Endothelial cell (in vitro differentiated cells): Measurements from ENCODE around the gene TSPEAR. TPM values are rescaled to one million over a fixed set of nuclear protein-coding genes. Genes with fewer than 3 reads are reported as not detected.
"Not testable (repeated sequence)": the region's sequence is repeated elsewhere in the genome, so short reads cannot be mapped to it uniquely, and the experiment has no call there.

Source experiments
- DNase-seq: peaks from one replicate; pipeline ENCODE4 v3.0.0; 2021; ENCODE audit warnings: low spot score
- H3K27ac Mint-ChIP-seq: one replicate; pipeline ENCODE4 v1.8.0; 2021; ENCODE audit warnings: mixed read lengths, inconsistent platforms; ENCODE audit not compliant: unreplicated experiment
- H3K27me3 Mint-ChIP-seq: one replicate; pipeline ENCODE4 v1.8.0; 2021; ENCODE audit warnings: mild to moderate bottlenecking, moderate library complexity, mixed read lengths, inconsistent platforms; ENCODE audit not compliant: unreplicated experiment
- H3K36me3 Mint-ChIP-seq: one replicate; pipeline ENCODE4 v1.8.0; 2021; ENCODE audit warnings: mild to moderate bottlenecking, low read depth, mixed read lengths, inconsistent platforms; ENCODE audit not compliant: unreplicated experiment
- H3K4me1 Mint-ChIP-seq: one replicate; pipeline ENCODE4 v1.8.0; 2021; ENCODE audit warnings: mild to moderate bottlenecking, mixed read lengths, inconsistent platforms; ENCODE audit not compliant: unreplicated experiment
- H3K4me3 Mint-ChIP-seq: one replicate; pipeline ENCODE4 v1.8.0; 2021; ENCODE audit warnings: mild to moderate bottlenecking, mixed read lengths, inconsistent platforms; ENCODE audit not compliant: unreplicated experiment
- H3K9me3 Mint-ChIP-seq: one replicate; pipeline ENCODE4 v1.8.0; 2021; ENCODE audit warnings: mixed read lengths, inconsistent platforms; ENCODE audit not compliant: unreplicated experiment
- total RNA-seq: library from RNA; stranded (reverse); fragmentation: NEBNext Ultra II Directional; extraction: Animal tissue kit (Norgen Biotek cat#: 25700); gene quantifications from one replicate; pipeline ENCODE4 v1.2.1, GENCODE V29; 2021; ENCODE audit not compliant: unreplicated experiment
- TF ChIP-seq, protein P1 (sequence below): fragments of 200-600 bp; sonication (generic); IDR thresholded peaks from one replicate; pipeline ENCODE4 v1.5.0; 2021; ENCODE audit warnings: antibody characterized with exemption; ENCODE audit not compliant: unreplicated experiment

TSPEAR gene
- total RNA-seq, 1 donor from 2014 or later = not detected

GRCh38 chr21:44576025-44576420 lies 135.3 kb downstream of the TSPEAR start:
- H3K27me3 Mint-ChIP-seq = peaks cover 15% of the 10 kb centered on the region
- no peak overlapping the region for H3K4me3 Mint-ChIP-seq
- DNase-seq = no peak
- no peaks in the 10 kb centered on the region for H3K9me3 Mint-ChIP-seq
- TF ChIP-seq, protein P1, sequence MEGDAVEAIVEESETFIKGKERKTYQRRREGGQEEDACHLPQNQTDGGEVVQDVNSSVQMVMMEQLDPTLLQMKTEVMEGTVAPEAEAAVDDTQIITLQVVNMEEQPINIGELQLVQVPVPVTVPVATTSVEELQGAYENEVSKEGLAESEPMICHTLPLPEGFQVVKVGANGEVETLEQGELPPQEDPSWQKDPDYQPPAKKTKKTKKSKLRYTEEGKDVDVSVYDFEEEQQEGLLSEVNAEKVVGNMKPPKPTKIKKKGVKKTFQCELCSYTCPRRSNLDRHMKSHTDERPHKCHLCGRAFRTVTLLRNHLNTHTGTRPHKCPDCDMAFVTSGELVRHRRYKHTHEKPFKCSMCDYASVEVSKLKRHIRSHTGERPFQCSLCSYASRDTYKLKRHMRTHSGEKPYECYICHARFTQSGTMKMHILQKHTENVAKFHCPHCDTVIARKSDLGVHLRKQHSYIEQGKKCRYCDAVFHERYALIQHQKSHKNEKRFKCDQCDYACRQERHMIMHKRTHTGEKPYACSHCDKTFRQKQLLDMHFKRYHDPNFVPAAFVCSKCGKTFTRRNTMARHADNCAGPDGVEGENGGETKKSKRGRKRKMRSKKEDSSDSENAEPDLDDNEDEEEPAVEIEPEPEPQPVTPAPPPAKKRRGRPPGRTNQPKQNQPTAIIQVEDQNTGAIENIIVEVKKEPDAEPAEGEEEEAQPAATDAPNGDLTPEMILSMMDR = no peak
- H3K27ac Mint-ChIP-seq = no peak overlapping the region
- peaks cover 10% of the 10 kb centered on the region for H3K36me3 Mint-ChIP-seq
- peaks cover 4% of the 10 kb centered on the region for H3K4me1 Mint-ChIP-seq

DNA sequence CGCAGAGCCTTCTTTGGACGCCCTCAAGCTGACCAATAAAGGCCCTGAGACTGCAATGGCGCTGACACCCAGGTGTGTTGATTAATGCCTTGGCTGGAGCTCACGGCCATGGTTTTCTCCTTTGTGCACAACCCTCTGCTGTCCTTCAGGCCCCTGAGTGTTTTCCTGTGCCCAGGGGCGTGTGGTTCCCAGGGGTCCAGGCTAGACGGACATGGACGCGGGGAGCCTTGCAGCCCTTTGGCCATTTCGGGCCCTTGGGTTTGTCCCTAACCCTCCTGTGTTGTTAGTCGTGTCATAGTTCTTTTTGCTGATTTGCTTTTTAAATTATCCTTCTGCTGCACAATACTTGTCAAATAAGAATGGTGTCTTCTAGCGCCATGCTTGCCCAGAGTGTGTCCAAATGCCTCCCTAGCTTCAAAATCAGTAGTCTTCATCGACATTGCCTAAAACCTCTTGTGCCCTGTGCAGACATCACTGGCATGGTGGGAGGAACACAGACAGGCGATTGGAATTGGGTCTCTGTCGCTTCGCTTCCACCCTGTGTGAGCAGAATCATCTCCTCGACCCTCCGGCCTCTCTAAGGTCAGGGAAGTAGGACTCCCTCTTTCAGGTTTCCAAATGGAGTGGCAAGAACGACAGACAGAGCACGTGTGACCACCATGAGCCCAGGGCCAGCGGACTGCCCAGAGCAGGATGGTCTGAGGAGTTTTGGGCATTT lies 135.9 kb downstream of the TSPEAR start:
- Mint-ChIP-seq H3K9me3 (no peaks in the 10 kb centered on the region), H3K36me3 (peaks cover 10% of the 10 kb centered on the region), H3K27me3 (peaks cover 15% of the 10 kb centered on the region), H3K27ac (no peak overlapping the region), H3K4me3 (no peak overlapping the region), H3K4me1 (peaks cover 4% of the 10 kb centered on the region)
- TF ChIP-seq, protein P1 = no peak
- no peak for DNase-seq

DNA sequence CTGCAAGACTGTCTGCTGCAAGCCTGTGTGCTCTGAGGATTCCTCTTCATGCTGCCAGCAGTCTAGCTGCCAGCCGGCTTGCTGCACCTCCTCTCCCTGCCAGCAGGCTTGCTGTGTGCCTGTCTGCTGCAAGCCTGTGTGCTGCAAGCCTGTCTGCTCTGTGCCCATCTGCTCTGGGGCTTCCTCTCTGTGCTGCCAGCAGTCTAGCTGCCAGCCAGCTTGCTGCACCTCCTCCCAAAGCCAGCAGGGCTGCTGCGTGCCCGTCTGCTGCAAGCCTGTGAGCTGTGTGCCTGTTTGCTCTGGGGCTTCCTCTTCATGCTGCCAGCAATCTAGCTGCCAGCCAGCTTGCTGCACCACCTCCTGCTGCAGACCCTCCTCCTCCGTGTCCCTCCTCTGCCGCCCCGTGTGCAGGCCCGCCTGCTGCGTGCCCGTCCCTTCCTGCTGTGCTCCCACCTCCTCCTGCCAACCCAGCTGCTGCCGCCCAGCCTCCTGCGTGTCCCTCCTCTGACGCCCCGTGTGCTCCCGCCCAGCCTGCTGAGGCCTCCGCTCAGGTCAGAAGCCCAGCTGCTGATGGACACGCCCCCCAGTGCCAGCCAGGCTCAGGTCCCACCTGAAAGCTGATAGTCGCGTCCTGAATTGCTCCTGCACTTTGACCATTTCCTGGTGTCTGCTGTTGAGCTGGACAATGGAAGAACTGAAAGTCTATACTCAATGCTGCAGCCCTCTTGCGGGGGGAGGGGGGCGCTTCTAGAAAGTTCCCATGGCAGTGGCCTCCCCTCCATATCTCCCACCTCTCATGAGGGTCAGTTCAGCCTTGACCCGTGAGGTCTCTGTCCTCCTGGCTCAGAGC lies 136.7 kb downstream of the TSPEAR start:
- Mint-ChIP-seq H3K27me3 (peaks cover 14% of the 10 kb centered on the region), H3K9me3 (no peaks in the 10 kb centered on the region)
- DNase-seq = no peak

GRCh38 chr21:44573630-44574456 lies 137.5 kb downstream of the TSPEAR start, which contains the start of gene KRTAP10-4:
KRTAP10-4 (plus strand) TSS chr21:44573729; CDS start chr21:44573759, 30 bp downstream.
- H3K27ac Mint-ChIP-seq, H3K4me3 Mint-ChIP-seq: not testable (repeated sequence)

More for the DNA sequence above, 136.7 kb downstream of the TSPEAR start:
- TF ChIP-seq, protein P1 = no peak
- Mint-ChIP-seq H3K27ac (no peak overlapping the region), H3K36me3 (peaks cover 10% of the 10 kb centered on the region), H3K4me3 (no peak overlapping the region), H3K4me1 (peaks cover 4% of the 10 kb centered on the region)

DNA sequence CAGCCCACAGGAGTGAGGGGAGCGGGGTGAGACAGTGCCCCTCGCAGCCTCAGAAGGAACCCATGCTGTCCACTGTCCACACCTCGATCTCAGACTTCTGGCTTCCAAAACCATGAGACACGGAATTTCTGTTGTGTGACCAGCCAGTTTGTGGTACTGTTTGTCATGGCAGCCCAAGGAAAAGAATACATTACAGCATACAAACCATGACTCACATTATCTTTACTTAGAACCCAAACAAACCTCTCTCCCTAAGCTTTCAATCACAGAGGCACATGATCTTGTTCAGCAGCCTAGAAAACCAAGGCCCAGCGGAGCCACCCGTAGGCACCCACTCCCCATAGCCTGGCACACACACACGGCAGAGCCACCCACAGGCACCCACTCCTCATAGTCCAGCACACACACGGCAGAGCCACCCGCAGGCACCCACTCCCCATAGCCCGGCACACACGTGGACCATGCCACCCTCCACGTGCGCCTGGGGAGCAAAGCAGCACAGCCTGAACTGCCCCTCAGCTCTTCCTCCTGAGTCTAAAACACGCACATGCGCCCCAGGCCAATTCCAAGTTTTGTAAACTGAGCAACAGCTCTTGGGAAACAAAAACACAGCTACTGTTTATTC lies 138.3 kb downstream of the TSPEAR start:
- H3K27ac Mint-ChIP-seq = no peak overlapping the region
- H3K9me3 Mint-ChIP-seq = no peaks in the 10 kb centered on the region
- peaks cover 10% of the 10 kb centered on the region for H3K36me3 Mint-ChIP-seq
- H3K27me3 Mint-ChIP-seq = peaks cover 12% of the 10 kb centered on the region
- H3K4me3 Mint-ChIP-seq = no peak overlapping the region
- H3K4me1 Mint-ChIP-seq = peaks cover 4% of the 10 kb centered on the region
- DNase-seq = no peak
- TF ChIP-seq, protein P1 = no peak

More at GRCh38 chr21:44573630-44574456, 137.5 kb downstream of the TSPEAR start, which contains the start of gene KRTAP10-4:
- DNase-seq, H3K4me1 Mint-ChIP-seq, H3K9me3 Mint-ChIP-seq: not testable (repeated sequence)
- H3K36me3 Mint-ChIP-seq = peaks cover 10% of the 10 kb centered on the region
- peaks cover 12% of the 10 kb centered on the region for H3K27me3 Mint-ChIP-seq
